Right cardiac atrium (tissue), 5 donors: Measurements from ENCODE around the gene E2F7. TPM values are rescaled to one million over a fixed set of nuclear protein-coding genes. Genes with fewer than 3 reads are reported as not detected.
A peak's percentile ranks its signal among the peaks of the same experiment; 100 is the strongest.

ENCODE experiments used
- ATAC-seq, 2 donors: fragments of 200-7000 bp; cut with Tn5 transposase; one replicate each; pipeline versions ENCODE4 v1.8.0 to v1.9.1; 2020; ENCODE audit warnings: moderate library complexity in 2 of 2, mild to moderate bottlenecking in 1 of 2
- DNase-seq, 3 donors: peaks; one replicate each; pipeline ENCODE4 v3.0.0-alpha.2; 2020
- H3K27ac ChIP-seq: one replicate; pipeline ENCODE4 v1.5.1; 2013; ENCODE audit warnings: mild to moderate bottlenecking, low read length, control low read depth, moderate library complexity
- H3K27me3 ChIP-seq: one replicate; pipeline ENCODE4 v1.6.1; 2013; ENCODE audit not compliant: control insufficient read depth, insufficient read depth
- H3K4me1 ChIP-seq: one replicate; pipeline ENCODE4 v1.6.1; 2013; ENCODE audit warnings: low read length; ENCODE audit not compliant: control insufficient read depth, insufficient read depth
- H3K4me3 ChIP-seq: one replicate; pipeline ENCODE4 v1.5.1; 2013; ENCODE audit warnings: low read length, control low read depth
- H3K9me3 ChIP-seq: one replicate; pipeline ENCODE4 v1.6.1; 2013; ENCODE audit warnings: low read length; ENCODE audit not compliant: control insufficient read depth
- WGBS: extraction: QIAGEN DNeasy Blood & Tissue Kit; methylation state at CpG from one replicate; pipeline ENCODE4 v1.1.7; 2013; 5-methylcytosine and 5-hydroxymethylcytosine counted together
- intact Hi-C, 4 donors: fragments of 100-400 bp; cut with DNase I; formaldehyde crosslinking; loops; one replicate each; pipeline versions ENCODE4 v1.11.0 to v1.14.0; 2022 to 2023
- polyA plus RNA-seq: library from polyadenylated mRNA; stranded (reverse); fragments of 200-250 nt; gene quantifications from one replicate; pipeline ENCODE4 v1.2.3, GENCODE V29; 2013
- total RNA-seq, 4 donors: library from RNA; stranded (reverse); fragmentation: NEBNext Ultra II Directional; extraction: Animal tissue kit (Norgen Biotek cat#: 25700); gene quantifications; one replicate each; pipeline ENCODE4 v1.2.1, GENCODE V29; 2021
- donor health status: healthy with polysubstance abuse.
- donor health status: DM: no; HTN: yes; CAD: no.
- donor health status: DM: no; HTN: no; CAD: no.
- donor health status: DM: no; HTN: yes; CAD: no; lungs with severe emphysema.
- donor health status: DM: yes; HTN: yes; CAD: no.

E2F7 gene
- total and polyA plus RNA-seq, 5 donors = 0.09 to 0.94 (median 0.25) TPM

GRCh38 chr12:77013091-77013490, 52.3 kb downstream of the E2F7 start:
- DNase-seq = no peak
- H3K4me3 ChIP-seq = no peak overlapping the region
- no peaks in the 10 kb centered on the region for H3K4me1 ChIP-seq
- H3K27ac ChIP-seq = no peak overlapping the region
- no peaks in the 10 kb centered on the region for H3K9me3 ChIP-seq
- WGBS = 66% methylated on average over 1 of the region's 1 CpG
- H3K27me3 ChIP-seq = no peaks in the 10 kb centered on the region
- ATAC-seq = no peak
- intact Hi-C loops = loop anchor here in 2 of 4 donors (5.0 kb wide), 1 partner anchor 391 kb away; no protein-coding TSS in a partner anchor

- H3K4me3 ChIP-seq = peak overlapping the region; percentile 20
- H3K27me3 ChIP-seq = no peaks in the 10 kb centered on the region
- DNase-seq (peak; percentile 62 to 82 (median 81)), ATAC-seq (peak; percentile 65 to 78)
- WGBS = 3% methylated on average over 9 of the region's 9 CpGs
- H3K9me3 ChIP-seq = no peaks in the 10 kb centered on the region
- intact Hi-C loops = loop anchor here in 2 of 4 donors (5.0 kb wide), 1 partner anchor 389 kb away; no protein-coding TSS in a partner anchor
- no peaks in the 10 kb centered on the region for H3K4me1 ChIP-seq
- H3K27ac ChIP-seq = no peak overlapping the region
Observed at GRCh38 chr12:77010691-77011548, 54.4 kb downstream of the E2F7 start.

- Histone ChIP-seq H3K27me3 (no peaks in the 10 kb centered on the region), H3K4me1 (no peaks in the 10 kb centered on the region), H3K9me3 (no peaks in the 10 kb centered on the region), H3K27ac (no peak overlapping the region), H3K4me3 (no peak overlapping the region)
- DNase-seq (no peak), ATAC-seq (no peak)
- intact Hi-C loops = no loop called here
- WGBS = 78% methylated on average over 5 of the region's 5 CpGs
Observed at GRCh38 chr12:77007476-77007875, 57.9 kb downstream of the E2F7 start.

GRCh38 chr12:77005611-77006098, 59.7 kb downstream of the E2F7 start:
- H3K27ac ChIP-seq = no peak overlapping the region

GRCh38 chr12:77003914-77004313, 61.5 kb downstream of the E2F7 start:
- H3K27ac ChIP-seq = no peak overlapping the region
- intact Hi-C loops = no loop called here
- H3K4me3 ChIP-seq = no peak overlapping the region
- H3K27me3 ChIP-seq = no peaks in the 10 kb centered on the region
- WGBS = 84% methylated on average over 2 of the region's 2 CpGs
- ATAC-seq (no peak), DNase-seq (no peak)
- H3K9me3 ChIP-seq = no peaks in the 10 kb centered on the region
- no peaks in the 10 kb centered on the region for H3K4me1 ChIP-seq

More at GRCh38 chr12:77005611-77006098, 59.7 kb downstream of the E2F7 start:
- 48% methylated on average over 1 of the region's 1 CpG for WGBS
- Histone ChIP-seq H3K4me3 (no peak overlapping the region), H3K27me3 (no peaks in the 10 kb centered on the region), H3K4me1 (no peaks in the 10 kb centered on the region), H3K9me3 (no peaks in the 10 kb centered on the region)
- DNase-seq = no peak
- no peak for ATAC-seq
- intact Hi-C loops = no loop called here

GRCh38 chr12:77003246-77003645, 62.1 kb downstream of the E2F7 start:
- no peaks in the 10 kb centered on the region for H3K9me3 ChIP-seq
- H3K4me1 ChIP-seq = no peaks in the 10 kb centered on the region
- ATAC-seq = no peak
- H3K27me3 ChIP-seq = no peaks in the 10 kb centered on the region
- 11% methylated on average over 2 of the region's 2 CpGs for WGBS
- DNase-seq = no peak
- intact Hi-C loops = no loop called here
- H3K4me3 ChIP-seq = no peak overlapping the region
- H3K27ac ChIP-seq = no peak overlapping the region

DNA sequence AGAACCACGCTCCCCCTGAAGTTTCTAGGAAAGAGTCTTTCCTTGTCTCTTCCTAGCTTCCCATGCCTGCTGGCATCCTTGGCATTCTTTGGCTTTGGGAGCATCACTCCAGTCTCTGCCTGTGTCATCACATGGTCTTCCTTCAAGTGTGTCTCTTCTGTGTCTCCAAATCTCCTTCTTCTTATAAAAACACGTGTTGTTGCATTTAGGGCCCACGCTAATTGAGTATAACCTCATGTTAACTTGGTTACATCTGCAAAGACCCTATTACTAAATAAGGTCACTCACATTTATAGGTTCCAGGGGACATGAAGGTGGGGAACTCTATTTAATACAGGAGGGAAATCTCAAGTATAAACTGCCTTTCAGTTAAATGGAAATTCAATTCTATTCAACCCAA, 63.0 kb downstream of the E2F7 start:
- Histone ChIP-seq H3K27ac (no peak overlapping the region), H3K4me1 (no peaks in the 10 kb centered on the region), H3K9me3 (no peaks in the 10 kb centered on the region), H3K4me3 (no peak overlapping the region), H3K27me3 (no peaks in the 10 kb centered on the region)
- intact Hi-C loops = no loop called here
- DNase-seq = no peak
- WGBS = 97% methylated on average over 3 of the region's 3 CpGs
- ATAC-seq = no peak

DNA sequence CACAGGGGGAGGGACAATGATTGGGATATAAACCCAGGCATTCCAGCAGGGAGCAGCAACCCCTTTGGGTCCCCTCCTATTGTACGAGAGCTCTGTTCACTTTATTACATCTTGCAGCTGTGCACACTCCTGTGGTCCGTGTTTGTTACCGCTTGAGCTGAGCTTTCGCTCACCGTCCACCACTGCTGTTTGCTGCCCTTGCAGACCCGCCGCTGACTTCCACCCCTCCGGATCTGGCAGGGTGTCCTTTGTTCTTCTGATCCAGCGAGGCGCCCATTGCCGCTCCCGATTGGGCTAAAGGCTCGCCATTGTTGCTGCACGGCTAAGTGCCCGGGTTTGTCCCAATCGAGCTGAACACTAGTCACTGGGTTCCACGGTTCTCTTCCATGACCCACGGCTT, 64.1 kb downstream of the E2F7 start:
- Histone ChIP-seq H3K27me3 (no peaks in the 10 kb centered on the region), H3K4me3 (no peak overlapping the region), H3K9me3 (no peaks in the 10 kb centered on the region), H3K4me1 (no peaks in the 10 kb centered on the region), H3K27ac (no peak overlapping the region)
- intact Hi-C loops = no loop called here
- ATAC-seq (no peak), DNase-seq (peak in 1 of 3 donors; percentile 35)
- WGBS = 93% methylated on average over 18 of the region's 18 CpGs

- H3K4me3 ChIP-seq = no peak overlapping the region
- H3K4me1 ChIP-seq = no peaks in the 10 kb centered on the region
- intact Hi-C loops = no loop called here
- DNase-seq (no peak), ATAC-seq (no peak)
- H3K9me3 ChIP-seq = no peaks in the 10 kb centered on the region
- no peaks in the 10 kb centered on the region for H3K27me3 ChIP-seq
- H3K27ac ChIP-seq = no peak overlapping the region
- 80% methylated on average over 2 of the region's 2 CpGs for WGBS
Observed at GRCh38 chr12:76998908-76999556, 66.3 kb downstream of the E2F7 start.

DNA sequence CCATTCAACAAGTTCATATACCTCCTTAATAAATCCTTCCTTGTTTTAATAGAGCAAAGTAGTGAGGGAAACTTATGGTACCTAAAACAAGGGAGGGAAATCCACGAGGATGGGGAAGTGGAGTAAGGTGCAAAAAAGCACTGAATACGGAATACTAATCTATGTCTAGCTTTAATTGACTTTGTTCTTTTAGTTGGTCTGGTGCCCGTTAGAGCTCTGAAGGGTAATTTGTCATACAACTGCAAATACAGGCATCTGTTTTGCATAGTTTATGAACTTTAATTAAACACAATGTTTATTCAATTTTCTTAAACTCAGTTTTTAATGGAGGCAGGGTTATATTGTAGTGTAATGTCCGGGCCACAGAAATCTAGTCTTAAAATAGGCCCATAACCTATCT, 67.0 kb downstream of the E2F7 start:
- no peak for ATAC-seq

More for the DNA sequence above, 67.0 kb downstream of the E2F7 start:
- no peak overlapping the region for H3K27ac ChIP-seq
- DNase-seq = no peak
- H3K4me3 ChIP-seq = no peak overlapping the region
- H3K27me3 ChIP-seq = no peaks in the 10 kb centered on the region
- no peaks in the 10 kb centered on the region for H3K4me1 ChIP-seq
- intact Hi-C loops = no loop called here
- no peaks in the 10 kb centered on the region for H3K9me3 ChIP-seq
- WGBS = 55% methylated on average over 4 of the region's 4 CpGs
